Measurements from ENCODE around the gene YY1.
A peak's percentile ranks its signal among the peaks of the same experiment; 100 is the strongest.
"Not testable (repeated sequence)": the region's sequence is repeated elsewhere in the genome, so short reads cannot be mapped to it uniquely, and the experiment has no call there.

The YY1 gene

GRCh38 chr14:100225169-100225568 is 13.8 kb upstream of the YY1 start:
- no peak for TF ChIP-seq CTCF (IDR thresholded peaks at IDR 0.05; ENCODE audit: low read depth, low read length, missing control alignments)
- no peak for DNase-seq (ENCODE audit: low read depth)
- H3K4me3 ChIP-seq (ENCODE audit: low read depth, low read length): no peak overlapping the region

- no peak overlapping the region for H3K4me3 ChIP-seq (ENCODE audit: low read depth, low read length)
- no peak for TF ChIP-seq CTCF (IDR thresholded peaks at IDR 0.05; ENCODE audit: low read depth, low read length, missing control alignments)
- DNase-seq (ENCODE audit: low read depth): no peak
These were observed 8.6 kb upstream of the YY1 start for GRCh38 chr14:100230361-100230760.

- H3K4me3 ChIP-seq (ENCODE audit: low read depth, low read length): no peak overlapping the region
- DNase-seq (ENCODE audit: low read depth): no peak
- no peak for TF ChIP-seq CTCF (IDR thresholded peaks at IDR 0.05; ENCODE audit: low read depth, low read length, missing control alignments)
These were observed 4.4 kb upstream of the YY1 start for GRCh38 chr14:100234511-100234910.

GRCh38 chr14:100236271-100236818 is 2.6 kb upstream of the YY1 start:
- DNase-seq (ENCODE audit: low read depth): not testable (repeated sequence)
- peak overlapping the region; percentile 67; the same call in 1 of the 2 replicates for H3K4me3 ChIP-seq (ENCODE audit: low read depth, low read length)

GRCh38 chr14:100236881-100237280 is 2.1 kb upstream of the YY1 start:
- no peak for DNase-seq (ENCODE audit: low read depth)
- TF ChIP-seq CTCF (IDR thresholded peaks at IDR 0.05; ENCODE audit: low read depth, low read length, missing control alignments): no peak
- peak overlapping the region; percentile 67 for H3K4me3 ChIP-seq (ENCODE audit: low read depth, low read length)

- DNase-seq (ENCODE audit: low read depth): no peak
- H3K4me3 ChIP-seq (ENCODE audit: low read depth, low read length): peak overlapping the region; percentile 67
- no peak for TF ChIP-seq CTCF (IDR thresholded peaks at IDR 0.05; ENCODE audit: low read depth, low read length, missing control alignments)
These were observed 1.1 kb upstream of the YY1 start for GRCh38 chr14:100237735-100238418.

- TF ChIP-seq CTCF (IDR thresholded peaks at IDR 0.05; ENCODE audit: low read depth, low read length, missing control alignments): no peak
- DNase-seq (ENCODE audit: low read depth): no peak
- H3K4me3 ChIP-seq (ENCODE audit: low read depth, low read length): peak overlapping the region; percentile 84
These were observed 381 bp downstream of the YY1 start for GRCh38 chr14:100239211-100239839.
